ENCODE measurements around the gene TCF21.

TCF21 gene

DNA sequence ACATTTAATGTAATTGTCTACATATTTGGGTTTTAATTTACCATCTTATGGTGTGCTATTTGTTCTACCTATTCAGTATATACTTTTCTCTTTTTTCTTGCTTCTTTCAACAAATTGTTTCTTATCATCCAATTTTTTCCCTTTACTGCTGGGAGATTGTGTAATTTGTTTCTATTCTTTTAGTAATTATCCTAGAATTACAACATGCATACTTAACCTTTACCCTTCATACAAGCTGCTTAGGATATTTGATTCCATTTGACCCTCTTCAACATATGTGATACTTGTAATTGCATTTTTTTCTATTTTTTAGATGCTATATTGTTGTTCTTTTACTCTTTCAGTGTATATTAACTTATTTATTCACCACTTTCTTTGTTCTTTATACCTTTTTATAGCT is 49.0 kb downstream of the TCF21 start:
- TF ChIP-seq, protein P1, sequence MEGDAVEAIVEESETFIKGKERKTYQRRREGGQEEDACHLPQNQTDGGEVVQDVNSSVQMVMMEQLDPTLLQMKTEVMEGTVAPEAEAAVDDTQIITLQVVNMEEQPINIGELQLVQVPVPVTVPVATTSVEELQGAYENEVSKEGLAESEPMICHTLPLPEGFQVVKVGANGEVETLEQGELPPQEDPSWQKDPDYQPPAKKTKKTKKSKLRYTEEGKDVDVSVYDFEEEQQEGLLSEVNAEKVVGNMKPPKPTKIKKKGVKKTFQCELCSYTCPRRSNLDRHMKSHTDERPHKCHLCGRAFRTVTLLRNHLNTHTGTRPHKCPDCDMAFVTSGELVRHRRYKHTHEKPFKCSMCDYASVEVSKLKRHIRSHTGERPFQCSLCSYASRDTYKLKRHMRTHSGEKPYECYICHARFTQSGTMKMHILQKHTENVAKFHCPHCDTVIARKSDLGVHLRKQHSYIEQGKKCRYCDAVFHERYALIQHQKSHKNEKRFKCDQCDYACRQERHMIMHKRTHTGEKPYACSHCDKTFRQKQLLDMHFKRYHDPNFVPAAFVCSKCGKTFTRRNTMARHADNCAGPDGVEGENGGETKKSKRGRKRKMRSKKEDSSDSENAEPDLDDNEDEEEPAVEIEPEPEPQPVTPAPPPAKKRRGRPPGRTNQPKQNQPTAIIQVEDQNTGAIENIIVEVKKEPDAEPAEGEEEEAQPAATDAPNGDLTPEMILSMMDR (IDR thresholded peaks at IDR 0.05; ENCODE audit: extremely low read depth, missing control alignments): no peak
- DNase-seq (ENCODE audit: low spot score): no peak

- TF ChIP-seq, protein P1 (IDR thresholded peaks at IDR 0.05; ENCODE audit: extremely low read depth, missing control alignments): no peak
- DNase-seq (ENCODE audit: low spot score): no peak
Observed at GRCh38 chr6:133938533-133938932, 49.6 kb downstream of the TCF21 start.

- DNase-seq (ENCODE audit: low spot score): no peak
- TF ChIP-seq, protein P1 (IDR thresholded peaks at IDR 0.05; ENCODE audit: extremely low read depth, missing control alignments): no peak
Observed at GRCh38 chr6:133939778-133940667, 51.1 kb downstream of the TCF21 start.
